Activated naive CD4-positive, alpha-beta T cell (primary cell): ENCODE measurements around the gene MAP2K5.
"Not testable (repeated sequence)": the region's sequence is repeated elsewhere in the genome, so short reads cannot be mapped to it uniquely, and the experiment has no call there.

Experiments used
- DNase-seq, 4 experiments: peaks; one replicate each; lab custom pipeline; 2025; lab: John Stamatoyannopoulos, UW

MAP2K5 gene

GRCh38 chr15:67672834-67673233, 130.3 kb downstream of the MAP2K5 start:
- not testable (repeated sequence) for DNase-seq

- DNase-seq = no peak
These were observed 132.5 kb downstream of the MAP2K5 start for GRCh38 chr15:67674983-67675382.

- no peak for DNase-seq
These were observed 135.6 kb downstream of the MAP2K5 start for GRCh38 chr15:67678089-67678488.

GRCh38 chr15:67678993-67679392, 136.5 kb downstream of the MAP2K5 start:
- DNase-seq = no peak

GRCh38 chr15:67680641-67681040, 138.1 kb downstream of the MAP2K5 start:
- DNase-seq = no peak

GRCh38 chr15:67685008-67685599, 142.6 kb downstream of the MAP2K5 start:
- no peak for DNase-seq

GRCh38 chr15:67685716-67686115, 143.2 kb downstream of the MAP2K5 start:
- no peak for DNase-seq

- no peak for DNase-seq
These were observed 148.4 kb downstream of the MAP2K5 start for GRCh38 chr15:67690936-67691335.

- DNase-seq = no peak
These were observed 148.9 kb downstream of the MAP2K5 start for GRCh38 chr15:67691450-67691849.

GRCh38 chr15:67692573-67692972, 150.1 kb downstream of the MAP2K5 start:
- no peak for DNase-seq

- no peak for DNase-seq
These were observed 153.6 kb downstream of the MAP2K5 start for GRCh38 chr15:67696087-67696486.

GRCh38 chr15:67700023-67700422, 157.5 kb downstream of the MAP2K5 start:
- DNase-seq = no peak

- no peak for DNase-seq
These were observed 159.2 kb downstream of the MAP2K5 start for GRCh38 chr15:67701669-67702068.

- DNase-seq = no peak
These were observed 165.2 kb downstream of the MAP2K5 start for GRCh38 chr15:67707520-67708283.

GRCh38 chr15:67708500-67708899, 166.0 kb downstream of the MAP2K5 start:
- no peak for DNase-seq

- no peak for DNase-seq
These were observed 172.7 kb downstream of the MAP2K5 start for GRCh38 chr15:67715170-67715569.

GRCh38 chr15:67716171-67716570, 173.7 kb downstream of the MAP2K5 start:
- no peak for DNase-seq

GRCh38 chr15:67717776-67718175, 175.3 kb downstream of the MAP2K5 start:
- DNase-seq = no peak

- no peak for DNase-seq
These were observed 176.9 kb downstream of the MAP2K5 start for GRCh38 chr15:67719330-67719959.

GRCh38 chr15:67720556-67721175, 178.2 kb downstream of the MAP2K5 start:
- DNase-seq = no peak

GRCh38 chr15:67722030-67722817, 179.7 kb downstream of the MAP2K5 start:
- DNase-seq = no peak
